Astrocyte of the spinal cord (primary cell): ENCODE measurements around the gene SLC12A2.

Source experiments
- DNase-seq: peaks from one replicate; pipeline ENCODE4 v3.0.0; 2011; ENCODE audit warnings: low read depth, low spot score
- H3K4me3 ChIP-seq: 2 replicates; pipeline ENCODE4 v1.5.1; 2011; ENCODE audit warnings: low read depth, mild to moderate bottlenecking, low read length, moderate library complexity
- CTCF ChIP-seq: IDR thresholded peaks from 2 replicates; pipeline ENCODE4 v1.5.1; 2012; ENCODE audit warnings: low read depth, mild to moderate bottlenecking, low read length, inconsistent platforms
- in situ Hi-C: cut with HindIII; loops from 2 replicates; pipeline ENCODE4 v1.10.0; 2017; ENCODE audit warnings: low sequenced_read_pairs

Gene SLC12A2

DNA sequence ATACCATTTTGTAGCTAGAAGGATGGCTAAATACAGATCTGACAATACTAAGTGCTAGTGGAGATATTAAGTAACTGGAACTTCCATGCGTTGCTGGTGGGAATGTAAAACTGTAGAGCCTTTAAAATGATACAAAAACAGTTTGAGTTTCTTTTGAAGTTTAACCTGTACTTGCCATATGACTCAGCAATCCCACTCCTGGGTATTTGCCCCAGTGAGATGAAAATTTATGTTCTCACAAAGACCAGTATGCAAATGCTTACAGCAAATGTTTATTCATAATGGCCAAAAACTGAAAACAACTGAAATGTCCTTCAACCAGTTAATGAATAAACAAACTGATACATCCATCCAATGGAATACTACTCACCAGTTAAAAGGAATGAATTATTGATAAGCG lies 137.3 kb downstream of the SLC12A2 start:
- DNase-seq, result no peak
- no peak overlapping the region for H3K4me3 ChIP-seq
- in situ Hi-C loops, result no loop called here
- no peak for TF ChIP-seq CTCF

- DNase-seq, result no peak
- H3K4me3 ChIP-seq, result no peak overlapping the region
- in situ Hi-C loops, result no loop called here
- no peak for TF ChIP-seq CTCF
These were observed 140.8 kb downstream of the SLC12A2 start for GRCh38 chr5:128224336-128224735.

GRCh38 chr5:128225245-128226030 lies 141.9 kb downstream of the SLC12A2 start:
- no peak for TF ChIP-seq CTCF
- H3K4me3 ChIP-seq, result no peak overlapping the region
- DNase-seq, result peak; percentile 62
- in situ Hi-C loops, result no loop called here

DNA sequence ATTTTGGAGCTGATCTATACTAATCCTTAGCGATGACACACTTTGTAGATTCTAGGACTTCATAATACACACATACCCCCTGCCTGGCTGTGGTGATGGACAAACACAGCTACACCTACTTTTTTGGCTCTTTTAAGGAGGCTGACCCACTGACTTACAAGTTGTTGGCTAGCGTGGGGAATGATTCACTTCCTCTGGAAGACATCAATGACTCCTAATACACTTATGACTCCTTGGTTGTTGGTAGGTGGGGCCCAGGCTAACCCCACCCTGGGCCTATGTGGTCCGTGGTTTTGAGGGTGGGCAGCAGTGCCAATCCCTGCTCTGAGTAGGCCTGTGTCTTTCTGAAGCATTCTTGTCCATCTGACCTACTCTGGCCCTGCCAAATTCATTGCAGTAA lies 144.4 kb downstream of the SLC12A2 start:
- no peak overlapping the region for H3K4me3 ChIP-seq
- in situ Hi-C loops, result no loop called here
- no peak for TF ChIP-seq CTCF
- peak; percentile 97 for DNase-seq

DNA sequence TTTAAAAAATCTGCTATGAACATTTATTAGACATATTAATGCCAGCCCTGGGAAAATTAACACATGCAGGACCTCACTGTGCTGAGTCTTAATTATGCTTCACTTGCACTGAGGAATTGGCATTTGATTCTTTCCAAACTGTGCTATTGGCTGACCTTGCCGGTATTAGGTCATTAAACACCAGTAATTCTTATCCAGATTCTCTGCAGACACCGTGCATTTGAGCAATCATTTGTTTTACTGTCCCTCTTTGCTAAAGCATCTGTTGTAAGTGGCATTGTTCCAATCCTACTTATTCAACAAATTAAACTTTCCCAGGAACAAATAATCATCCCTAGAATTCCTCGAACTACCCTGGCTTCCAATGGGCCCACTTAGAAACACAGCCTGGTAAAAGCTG lies 145.0 kb downstream of the SLC12A2 start:
- DNase-seq, result peak; percentile 57
- in situ Hi-C loops, result no loop called here
- TF ChIP-seq CTCF, result no peak
- no peak overlapping the region for H3K4me3 ChIP-seq

DNA sequence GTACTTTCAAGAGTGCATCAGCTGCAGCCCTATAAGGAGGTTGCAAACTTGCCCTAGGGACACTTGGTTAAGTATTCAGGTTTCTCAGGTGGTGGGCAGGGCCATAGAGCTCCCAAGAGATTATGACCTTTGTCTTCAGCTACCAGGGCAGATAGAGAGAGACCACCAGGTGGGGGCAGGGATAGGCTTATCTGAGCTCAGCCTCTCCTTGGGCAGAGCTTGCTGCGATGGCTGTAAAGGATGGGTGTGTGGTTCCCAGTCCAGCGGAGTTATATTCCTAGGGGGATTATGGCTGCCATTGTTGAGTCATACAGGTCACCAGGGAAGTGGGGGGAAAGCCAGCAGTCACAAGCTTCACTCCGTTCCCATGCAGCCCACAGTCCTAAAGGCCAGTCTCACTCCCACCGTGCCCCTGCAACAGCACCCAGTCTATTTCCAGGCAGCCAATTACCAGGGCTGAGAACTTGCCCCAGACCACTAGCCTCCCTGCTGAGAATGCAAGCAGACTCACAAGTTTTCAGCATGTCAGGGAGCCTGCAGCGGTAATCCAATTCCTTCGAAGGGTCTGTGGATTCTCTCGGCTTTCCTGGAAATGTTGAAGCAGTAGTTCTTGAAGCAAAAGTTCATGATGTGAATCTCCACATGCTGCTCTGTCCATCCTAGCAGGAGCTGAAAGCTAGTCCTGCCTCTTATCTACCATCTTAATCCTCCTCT lies 151.5 kb downstream of the SLC12A2 start:
- in situ Hi-C loops, result no loop called here
- H3K4me3 ChIP-seq, result no peak overlapping the region
- TF ChIP-seq CTCF, result no peak
- no peak for DNase-seq
